Measurements from ENCODE around the gene TMX4. TPM values are rescaled to one million over a fixed set of nuclear protein-coding genes. Genes with fewer than 3 reads are reported as not detected.
"Not testable (repeated sequence)": the region's sequence is repeated elsewhere in the genome, so short reads cannot be mapped to it uniquely, and the experiment has no call there.

TMX4 gene
- total RNA-seq, 4 donors from 2014 or later: 16.2 to 24.2 (median 21.8) TPM

DNA sequence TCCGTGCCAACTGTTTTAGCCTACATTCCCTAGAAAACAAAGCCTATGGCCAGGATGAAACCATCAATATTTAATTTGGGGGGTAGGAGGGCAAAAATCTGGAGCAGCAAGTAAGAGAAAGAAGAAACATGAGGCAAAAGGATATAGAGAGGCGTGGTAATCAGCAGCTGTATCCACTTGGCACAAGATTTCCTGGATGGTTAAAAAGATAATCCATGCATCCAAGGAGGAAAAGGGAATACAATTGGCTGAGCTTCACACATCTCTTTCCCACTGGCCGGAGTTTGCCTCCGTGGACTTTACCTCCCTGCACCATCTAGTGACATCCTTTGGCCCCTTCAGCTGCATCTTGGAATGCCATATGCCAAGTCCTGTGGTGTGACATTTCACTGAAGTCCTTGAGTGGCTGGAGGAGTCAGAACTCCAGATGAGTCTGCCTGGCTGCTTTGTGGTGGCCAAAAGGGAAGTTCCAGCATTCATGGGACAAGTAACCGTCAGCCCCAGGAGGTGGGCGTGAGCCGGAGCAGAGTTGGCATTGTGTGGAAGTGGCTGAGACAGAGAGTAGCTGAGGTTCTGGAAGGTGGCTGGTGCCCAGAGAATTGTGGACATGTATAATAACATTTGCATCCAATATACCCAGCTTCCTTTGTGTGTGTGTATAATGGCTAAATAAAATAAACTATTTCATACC lies 13.7 kb upstream of the TMX4 start:
- DNase-seq (ENCODE audit: low spot score in 2 of 2): no peak
- Histone ChIP-seq H3K9me3 (no peaks in the 10 kb centered on the region), H3K27ac (no peak overlapping the region), H3K4me3 (no peak overlapping the region), H3K36me3 (no peaks in the 10 kb centered on the region), H3K4me1 (no peaks in the 10 kb centered on the region), H3K27me3 (no peaks in the 10 kb centered on the region)
- TF ChIP-seq POLR2AphosphoS5 (IDR thresholded peaks at IDR 0.05): no peak
- TF ChIP-seq, protein P1, sequence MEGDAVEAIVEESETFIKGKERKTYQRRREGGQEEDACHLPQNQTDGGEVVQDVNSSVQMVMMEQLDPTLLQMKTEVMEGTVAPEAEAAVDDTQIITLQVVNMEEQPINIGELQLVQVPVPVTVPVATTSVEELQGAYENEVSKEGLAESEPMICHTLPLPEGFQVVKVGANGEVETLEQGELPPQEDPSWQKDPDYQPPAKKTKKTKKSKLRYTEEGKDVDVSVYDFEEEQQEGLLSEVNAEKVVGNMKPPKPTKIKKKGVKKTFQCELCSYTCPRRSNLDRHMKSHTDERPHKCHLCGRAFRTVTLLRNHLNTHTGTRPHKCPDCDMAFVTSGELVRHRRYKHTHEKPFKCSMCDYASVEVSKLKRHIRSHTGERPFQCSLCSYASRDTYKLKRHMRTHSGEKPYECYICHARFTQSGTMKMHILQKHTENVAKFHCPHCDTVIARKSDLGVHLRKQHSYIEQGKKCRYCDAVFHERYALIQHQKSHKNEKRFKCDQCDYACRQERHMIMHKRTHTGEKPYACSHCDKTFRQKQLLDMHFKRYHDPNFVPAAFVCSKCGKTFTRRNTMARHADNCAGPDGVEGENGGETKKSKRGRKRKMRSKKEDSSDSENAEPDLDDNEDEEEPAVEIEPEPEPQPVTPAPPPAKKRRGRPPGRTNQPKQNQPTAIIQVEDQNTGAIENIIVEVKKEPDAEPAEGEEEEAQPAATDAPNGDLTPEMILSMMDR (IDR thresholded peaks at IDR 0.05): no peak
- no peak for TF ChIP-seq EP300 (IDR thresholded peaks at IDR 0.05)
- WGBS: 74% methylated on average over 7 of the region's 7 CpGs

GRCh38 chr20:8032499-8032898 lies 12.9 kb upstream of the TMX4 start:
- no peak for DNase-seq (ENCODE audit: low spot score in 2 of 2)
- no peaks in the 10 kb centered on the region for H3K36me3 ChIP-seq
- no peaks in the 10 kb centered on the region for H3K4me1 ChIP-seq
- 82% methylated on average over 2 of the region's 2 CpGs for WGBS
- TF ChIP-seq, protein P1 (IDR thresholded peaks at IDR 0.05): no peak
- TF ChIP-seq POLR2AphosphoS5 (IDR thresholded peaks at IDR 0.05) (no peak), EP300 (IDR thresholded peaks at IDR 0.05) (no peak), POLR2A (IDR thresholded peaks at IDR 0.05) (no peak)
- H3K27me3 ChIP-seq: no peaks in the 10 kb centered on the region
- no peak overlapping the region for H3K27ac ChIP-seq
- no peaks in the 10 kb centered on the region for H3K9me3 ChIP-seq
- no peak overlapping the region for H3K4me3 ChIP-seq

DNA sequence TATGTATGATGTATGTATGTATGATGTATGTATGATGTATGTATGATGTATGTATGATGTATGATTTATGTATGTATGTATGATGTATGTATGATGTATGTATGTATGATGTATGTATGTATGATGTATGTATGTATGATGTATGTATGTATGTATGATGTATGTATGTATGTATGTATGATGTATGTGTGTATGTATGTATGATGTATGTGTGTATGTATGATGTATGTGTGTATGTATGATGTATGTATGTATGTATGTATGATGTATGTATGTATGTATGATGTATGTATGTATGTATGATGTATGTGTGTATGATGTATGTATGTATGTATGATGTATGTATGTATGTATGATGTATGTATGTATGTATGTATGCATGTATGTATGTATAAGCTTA lies 12.0 kb upstream of the TMX4 start:
- H3K4me1 ChIP-seq; H3K9me3 ChIP-seq; H3K27me3 ChIP-seq; DNase-seq (ENCODE audit: low spot score in 2 of 2); H3K36me3 ChIP-seq; H3K4me3 ChIP-seq; H3K27ac ChIP-seq: not testable (repeated sequence)

- Histone ChIP-seq H3K36me3 (no peaks in the 10 kb centered on the region), H3K4me3 (no peak overlapping the region), H3K4me1 (peaks cover 31% of the 10 kb centered on the region), H3K27me3 (no peaks in the 10 kb centered on the region), H3K9me3 (no peaks in the 10 kb centered on the region), H3K27ac (no peak overlapping the region)
- DNase-seq (ENCODE audit: low spot score in 2 of 2): no peak
- TF ChIP-seq EP300 (IDR thresholded peaks at IDR 0.05) (no peak), POLR2A (IDR thresholded peaks at IDR 0.05) (no peak), POLR2AphosphoS5 (IDR thresholded peaks at IDR 0.05) (no peak)
- TF ChIP-seq, protein P1 (IDR thresholded peaks at IDR 0.05): no peak
- 84% methylated on average over 10 of the region's 10 CpGs for WGBS
These were observed 2.1 kb upstream of the TMX4 start for GRCh38 chr20:8021541-8022269.

DNA sequence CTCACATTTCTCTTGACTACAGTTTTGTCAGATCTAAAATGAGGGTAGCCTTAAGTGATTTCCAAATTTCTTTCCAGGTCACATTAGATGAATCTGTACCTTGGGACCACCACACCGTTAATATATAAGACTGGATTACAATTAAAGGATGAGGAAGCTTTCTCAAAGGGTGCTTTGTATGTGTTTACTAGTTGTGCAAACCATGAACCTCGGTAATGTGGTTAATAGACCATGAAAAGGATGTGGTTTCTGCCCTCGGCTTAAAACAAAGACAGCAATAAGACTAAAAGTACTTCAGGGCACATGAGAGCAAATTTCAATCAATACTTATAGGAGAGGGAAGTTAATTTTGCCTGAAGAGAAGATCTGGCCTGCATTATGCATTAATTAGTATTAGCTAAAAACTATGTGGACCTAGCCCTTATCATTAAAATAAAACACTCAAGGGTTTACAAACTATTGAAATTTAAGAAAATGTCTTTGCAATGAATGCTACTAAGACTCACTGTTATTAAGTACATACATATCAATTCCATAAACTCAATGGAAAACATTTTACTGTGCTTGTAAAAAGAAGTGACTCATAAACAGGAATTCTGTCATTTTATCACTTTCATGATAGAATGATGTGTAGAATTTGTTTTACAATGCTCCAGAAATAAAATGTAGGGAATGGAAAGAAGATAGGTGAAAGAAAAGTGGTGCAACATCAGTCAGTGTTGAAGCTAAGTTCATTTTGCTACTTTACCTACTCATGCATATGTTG lies 936 bp upstream of the TMX4 start:
- peak overlapping the region; percentile 99 for H3K4me3 ChIP-seq
- peak overlapping the region; percentile 98 for H3K27ac ChIP-seq
- no peaks in the 10 kb centered on the region for H3K36me3 ChIP-seq
- H3K4me1 ChIP-seq: peaks cover 31% of the 10 kb centered on the region
- TF ChIP-seq, protein P1 (IDR thresholded peaks at IDR 0.05): no peak
- no peak for TF ChIP-seq POLR2AphosphoS5 (IDR thresholded peaks at IDR 0.05)
- no peak for TF ChIP-seq POLR2A (IDR thresholded peaks at IDR 0.05)
- no peak for TF ChIP-seq EP300 (IDR thresholded peaks at IDR 0.05)
- WGBS: 52% methylated on average over 3 of the region's 3 CpGs
- no peaks in the 10 kb centered on the region for H3K27me3 ChIP-seq
- H3K9me3 ChIP-seq: no peaks in the 10 kb centered on the region
- DNase-seq (ENCODE audit: low spot score in 2 of 2): no peak

Measured in suprapubic skin (tissue), 4 donors.